ENCODE data around the gene PRPF8.

PRPF8 gene

DNA sequence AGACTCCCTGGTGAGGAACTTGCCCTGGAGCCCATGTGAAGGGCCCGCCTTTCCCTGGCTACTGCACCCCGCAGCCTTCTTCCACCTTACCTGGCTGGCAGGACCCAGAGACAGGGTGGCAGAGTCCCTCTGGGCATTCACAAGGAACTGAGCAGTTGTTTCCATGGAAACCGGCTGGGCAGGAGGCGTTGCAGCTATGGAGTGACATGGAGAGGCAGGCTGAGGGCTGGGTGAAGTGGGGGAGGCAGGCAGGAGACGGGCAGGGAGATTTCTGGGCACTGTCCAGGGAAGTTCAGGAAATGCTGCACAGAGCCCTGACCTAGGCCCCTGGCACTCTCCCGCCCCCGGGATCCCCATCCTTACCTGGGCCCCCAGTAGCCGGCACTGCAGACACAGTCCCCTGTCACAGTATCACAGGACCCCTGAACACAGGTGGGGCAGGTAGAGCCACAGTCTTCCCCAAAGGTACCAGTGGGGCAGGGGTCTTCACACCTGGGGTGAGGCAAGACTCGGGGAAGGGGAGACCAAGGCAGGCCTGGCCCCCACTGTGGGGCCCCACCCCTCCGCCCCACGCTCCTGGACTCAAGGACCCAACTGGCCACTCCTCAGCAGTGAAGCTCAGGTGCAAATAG is 45.0 kb downstream of the PRPF8 start:
- TF ChIP-seq, protein P1, sequence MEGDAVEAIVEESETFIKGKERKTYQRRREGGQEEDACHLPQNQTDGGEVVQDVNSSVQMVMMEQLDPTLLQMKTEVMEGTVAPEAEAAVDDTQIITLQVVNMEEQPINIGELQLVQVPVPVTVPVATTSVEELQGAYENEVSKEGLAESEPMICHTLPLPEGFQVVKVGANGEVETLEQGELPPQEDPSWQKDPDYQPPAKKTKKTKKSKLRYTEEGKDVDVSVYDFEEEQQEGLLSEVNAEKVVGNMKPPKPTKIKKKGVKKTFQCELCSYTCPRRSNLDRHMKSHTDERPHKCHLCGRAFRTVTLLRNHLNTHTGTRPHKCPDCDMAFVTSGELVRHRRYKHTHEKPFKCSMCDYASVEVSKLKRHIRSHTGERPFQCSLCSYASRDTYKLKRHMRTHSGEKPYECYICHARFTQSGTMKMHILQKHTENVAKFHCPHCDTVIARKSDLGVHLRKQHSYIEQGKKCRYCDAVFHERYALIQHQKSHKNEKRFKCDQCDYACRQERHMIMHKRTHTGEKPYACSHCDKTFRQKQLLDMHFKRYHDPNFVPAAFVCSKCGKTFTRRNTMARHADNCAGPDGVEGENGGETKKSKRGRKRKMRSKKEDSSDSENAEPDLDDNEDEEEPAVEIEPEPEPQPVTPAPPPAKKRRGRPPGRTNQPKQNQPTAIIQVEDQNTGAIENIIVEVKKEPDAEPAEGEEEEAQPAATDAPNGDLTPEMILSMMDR (conservative IDR thresholded peaks at IDR 0.05; ENCODE audit: low read depth, low read length) = no peak
- H3K4me3 ChIP-seq (ENCODE audit: low read length) = no peak overlapping the region
- no peak for DNase-seq (ENCODE audit: low read depth)

DNA sequence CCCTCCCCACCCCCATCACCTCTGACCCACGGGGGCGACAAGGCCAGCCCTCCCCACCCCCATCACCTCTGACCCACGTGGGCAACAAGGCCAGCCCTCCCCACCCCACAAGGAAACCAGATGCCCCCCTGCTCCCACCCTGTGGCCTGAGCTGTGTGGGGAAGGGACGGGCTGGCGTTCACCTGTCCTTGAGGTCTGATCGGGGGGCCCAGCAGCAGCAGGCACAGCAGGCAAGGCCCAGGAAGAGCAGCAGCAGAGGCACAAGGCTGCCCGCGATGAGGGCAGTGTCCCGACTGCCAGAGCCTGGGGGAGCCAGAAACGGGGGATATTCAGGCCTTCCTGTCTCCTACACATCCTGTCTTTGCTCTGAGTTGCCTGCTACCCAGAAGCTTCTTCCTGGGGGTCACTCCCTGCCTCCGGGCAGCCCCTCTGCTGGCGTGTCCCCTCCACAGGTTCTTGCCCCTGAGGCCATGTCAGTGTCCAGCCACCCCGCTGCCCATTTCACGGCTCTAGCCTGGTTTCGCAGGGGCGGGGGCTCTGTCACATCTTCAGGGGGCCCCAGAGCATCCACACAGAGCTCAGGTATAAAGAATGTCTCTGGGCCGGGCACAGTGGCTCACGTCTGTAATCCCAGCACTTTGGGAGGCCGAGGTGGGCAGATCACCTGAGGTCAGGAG is 45.9 kb downstream of the PRPF8 start:
- TF ChIP-seq, protein P1 (conservative IDR thresholded peaks at IDR 0.05; ENCODE audit: low read depth, low read length) = no peak
- no peak for DNase-seq (ENCODE audit: low read depth)
- no peak overlapping the region for H3K4me3 ChIP-seq (ENCODE audit: low read length)

DNA sequence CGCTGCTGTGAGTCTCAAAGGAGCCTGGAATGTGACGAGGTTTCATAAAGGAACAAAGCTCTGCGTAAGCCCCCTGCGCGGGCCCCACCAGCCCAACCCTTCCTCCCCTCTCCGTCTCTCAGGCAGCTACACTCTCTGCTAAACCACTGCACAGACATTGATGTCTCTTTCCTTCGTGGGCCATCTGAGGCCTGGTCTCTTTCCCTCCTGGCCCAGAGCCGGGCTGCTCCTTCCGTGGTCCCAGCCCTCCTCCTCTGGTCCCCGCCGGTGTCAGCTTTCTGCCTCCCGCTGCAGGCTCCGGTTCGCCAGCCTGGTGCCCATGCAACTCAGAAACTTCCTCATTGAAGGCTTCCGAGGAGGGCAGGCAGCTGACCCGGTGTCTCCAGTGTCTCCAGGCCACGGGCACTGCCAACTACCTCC is 46.5 kb downstream of the PRPF8 start:
- no peak overlapping the region for H3K4me3 ChIP-seq (ENCODE audit: low read length)
- no peak for DNase-seq (ENCODE audit: low read depth)
- TF ChIP-seq, protein P1 (conservative IDR thresholded peaks at IDR 0.05; ENCODE audit: low read depth, low read length) = no peak

DNA sequence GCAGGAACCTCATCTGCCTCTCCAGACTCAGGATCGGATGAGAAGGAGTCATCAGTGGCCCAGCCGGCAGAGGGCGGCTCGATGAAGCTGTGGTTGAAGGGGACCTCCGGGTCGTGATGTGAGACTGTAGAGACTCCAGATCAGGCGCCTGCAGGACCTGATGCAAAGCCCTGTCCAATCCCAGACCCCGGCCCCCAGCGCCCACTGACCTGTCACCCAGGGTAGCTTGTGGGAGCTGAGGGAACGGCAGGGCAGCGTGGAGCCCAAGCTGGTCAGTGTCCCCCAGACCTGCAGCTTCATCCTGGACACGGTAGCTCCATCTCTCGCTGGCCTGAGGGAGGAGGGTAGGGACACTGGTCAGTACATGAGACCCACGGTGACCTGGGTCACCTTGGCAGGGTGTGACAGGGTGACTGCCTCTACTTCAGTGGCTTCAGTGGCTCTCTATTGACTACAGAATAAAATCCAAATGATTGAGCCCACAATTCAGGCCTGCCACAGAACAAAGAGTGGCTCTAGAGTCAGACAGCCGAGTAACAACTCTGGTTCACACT is 47.9 kb downstream of the PRPF8 start:
- TF ChIP-seq, protein P1 (conservative IDR thresholded peaks at IDR 0.05; ENCODE audit: low read depth, low read length) = no peak
- no peak overlapping the region for H3K4me3 ChIP-seq (ENCODE audit: low read length)
- no peak for DNase-seq (ENCODE audit: low read depth)

DNA sequence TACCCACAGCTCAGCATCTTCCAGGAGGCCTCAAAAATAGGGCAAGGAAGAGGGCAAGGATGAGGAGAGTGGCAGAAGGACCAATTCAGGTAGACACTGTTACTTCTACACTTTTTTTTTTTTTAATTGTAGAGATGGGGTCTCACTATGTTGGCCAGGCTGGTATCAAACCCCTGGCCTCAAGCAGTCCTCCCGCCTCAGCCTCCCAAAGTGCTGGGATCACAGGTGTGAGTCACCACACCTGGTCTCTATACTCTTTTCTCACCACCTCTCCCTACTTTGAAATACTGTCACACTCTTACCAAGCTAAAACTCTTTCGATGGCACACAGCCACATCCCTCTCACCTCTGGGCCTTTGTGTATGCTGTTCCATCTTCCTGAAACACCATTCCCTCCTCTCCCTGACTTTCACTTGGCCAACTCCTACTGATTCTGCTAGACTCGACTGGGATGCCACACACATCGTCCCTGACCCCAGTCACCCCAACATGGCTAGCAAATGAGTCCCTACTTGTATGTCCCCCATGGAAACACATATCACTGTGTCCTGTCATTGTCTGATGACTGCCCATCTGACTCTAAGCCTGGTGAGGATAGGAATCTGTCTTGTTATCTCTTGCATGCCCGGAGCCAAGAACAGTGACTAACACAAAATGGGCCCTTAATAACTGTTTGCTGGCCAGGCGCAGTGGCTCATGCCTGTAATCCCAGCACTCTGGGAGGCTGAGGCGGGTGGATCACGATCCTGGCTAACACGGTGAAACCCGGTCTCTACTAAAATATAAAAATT is 48.8 kb downstream of the PRPF8 start:
- DNase-seq (ENCODE audit: low read depth) = no peak
- TF ChIP-seq, protein P1 (conservative IDR thresholded peaks at IDR 0.05; ENCODE audit: low read depth, low read length) = no peak
- H3K4me3 ChIP-seq (ENCODE audit: low read length) = no peak overlapping the region

DNA sequence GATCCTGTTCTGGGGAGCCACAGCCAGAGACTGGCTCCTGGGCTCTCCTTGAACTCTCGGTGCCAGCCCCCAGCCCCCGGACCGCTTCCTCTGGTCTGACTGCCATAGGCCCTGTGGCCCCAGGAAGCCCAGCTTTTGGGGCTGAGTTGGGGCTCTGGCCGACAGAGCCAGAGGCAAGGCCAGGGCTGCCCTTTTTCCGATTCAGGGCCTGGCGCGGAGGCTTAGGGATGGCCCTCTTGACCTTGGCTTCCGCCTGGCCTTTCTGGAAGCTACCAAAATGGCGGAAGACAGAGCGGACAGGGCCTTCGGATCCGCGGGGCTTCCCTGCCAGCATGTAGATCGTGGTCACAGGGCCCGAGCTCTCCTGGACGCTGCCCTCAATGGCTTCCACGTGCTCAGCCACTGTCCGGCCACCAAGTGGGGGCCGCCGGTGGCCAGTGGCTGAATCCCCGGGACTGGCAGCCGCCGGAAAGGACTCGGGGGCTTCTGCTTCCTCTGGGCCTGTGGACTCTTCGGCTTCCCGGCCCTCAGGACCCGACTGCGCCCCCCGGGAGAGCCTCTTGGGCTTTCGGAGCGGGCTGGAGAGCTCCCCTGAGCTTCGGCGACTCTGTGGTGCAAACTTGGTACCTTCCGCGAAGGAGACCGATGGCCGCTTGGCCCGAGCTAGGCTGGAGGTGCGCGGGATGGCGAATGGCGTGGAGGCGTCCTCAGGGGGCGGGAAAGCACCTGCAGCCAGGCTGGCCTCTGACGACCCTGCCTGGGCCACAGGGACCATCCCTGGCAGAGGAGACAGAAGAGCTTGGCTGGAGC is 49.6 kb downstream of the PRPF8 start:
- H3K4me3 ChIP-seq (ENCODE audit: low read length) = no peak overlapping the region
- TF ChIP-seq, protein P1 (conservative IDR thresholded peaks at IDR 0.05; ENCODE audit: low read depth, low read length) = no peak
- no peak for DNase-seq (ENCODE audit: low read depth)

Data from retinal pigment epithelial cell (primary cell).